Neural cell (in vitro differentiated cells): Measurements from ENCODE around the gene SLC25A45. TPM values are rescaled to one million over a fixed set of nuclear protein-coding genes. Genes with fewer than 3 reads are reported as not detected.

Source experiments
- H2AFZ ChIP-seq: fragments of 200-600, 300-800 bp; sonication (generic), shearing (Covaris generic); 2 replicates; pipeline ENCODE4 v1.6.0; 2014; ENCODE audit warnings: low read depth, mild to moderate bottlenecking, antibody characterized with exemption, low read length, moderate library complexity
- H3F3A ChIP-seq: fragments of 200-600 bp; shearing (Covaris generic); 2 replicates; pipeline ENCODE4 v1.6.1; 2016; ENCODE audit warnings: mild to moderate bottlenecking, moderate library complexity, mixed read lengths, antibody characterized with exemption, low read length; ENCODE audit not compliant: insufficient read depth, poor library complexity, severe bottlenecking
- H3K27ac ChIP-seq: fragments of 200-600, 300-800 bp; sonication (generic), shearing (Covaris generic); 2 replicates; pipeline ENCODE4 v1.5.1; 2014; ENCODE audit warnings: mild to moderate bottlenecking, low read length, moderate library complexity
- H3K27me3 ChIP-seq: fragments of 300-800, 200-600 bp; sonication (generic), shearing (Covaris generic); 2 replicates; pipeline ENCODE4 v1.6.0; 2014; ENCODE audit warnings: mild to moderate bottlenecking, low read depth, low read length, moderate library complexity; ENCODE audit not compliant: insufficient read depth
- H3K36me3 ChIP-seq: fragments of 300-800, 200-600 bp; sonication (generic), shearing (Covaris generic); 2 replicates; pipeline ENCODE4 v1.5.1; 2014; ENCODE audit warnings: mild to moderate bottlenecking, antibody characterized with exemption, low read length, moderate library complexity; ENCODE audit not compliant: insufficient read depth
- H3K4me2 ChIP-seq: fragments of 300-800, 200-600 bp; sonication (generic), shearing (Covaris generic); 2 replicates; pipeline ENCODE4 v1.6.0; 2014; ENCODE audit warnings: mild to moderate bottlenecking, low read length
- H3K4me3 ChIP-seq: fragments of 300-800, 200-600 bp; sonication (generic), shearing (Covaris generic); 2 replicates; pipeline ENCODE4 v1.5.1; 2014; ENCODE audit warnings: mild to moderate bottlenecking, low read length, moderate library complexity
- H3K79me2 ChIP-seq: fragments of 200-600 bp; shearing (Covaris generic); replicated peaks from 2 replicates; pipeline ENCODE4 v1.6.0; 2014; ENCODE audit warnings: mild to moderate bottlenecking, low read length, moderate library complexity; ENCODE audit not compliant: insufficient read depth
- H3K9ac ChIP-seq: fragments of 300-800, 200-600 bp; sonication (generic), shearing (Covaris generic); 2 replicates; pipeline ENCODE4 v1.6.1; 2016; ENCODE audit warnings: mild to moderate bottlenecking, low read length, mixed read lengths
- H3K9me2 ChIP-seq: fragments of 200-600 bp; shearing (Covaris generic); 2 replicates; pipeline ENCODE4 v1.6.1; 2016; ENCODE audit warnings: mild to moderate bottlenecking, low read length, mixed read lengths; ENCODE audit not compliant: insufficient read depth
- H3K9me3 ChIP-seq: fragments of 200-600, 300-800 bp; sonication (generic), shearing (Covaris generic); 2 replicates; pipeline ENCODE4 v1.6.1; 2016; ENCODE audit warnings: mild to moderate bottlenecking, mixed run types, low read length, moderate library complexity, mixed read lengths
- H4K20me1 ChIP-seq: fragments of 200-600 bp; shearing (Covaris generic); 2 replicates; pipeline ENCODE4 v1.6.1; 2016; ENCODE audit warnings: mild to moderate bottlenecking, mixed run types; ENCODE audit not compliant: insufficient read depth
- EP300 ChIP-seq: fragments of 450-650 bp; conservative IDR thresholded peaks from 2 replicates; pipeline ENCODE4 v1.6.1; 2014; ENCODE audit warnings: antibody characterized with exemption, mild to moderate bottlenecking, moderate library complexity; ENCODE audit not compliant: poor library complexity, severe bottlenecking
- EZH2 ChIP-seq: fragments of 200-600, 300-800 bp; shearing (Covaris generic), sonication (generic); IDR thresholded peaks from 2 replicates; pipeline ENCODE4 v1.6.1; 2014; ENCODE audit warnings: antibody characterized with exemption, low read length, borderline replicate concordance, mild to moderate bottlenecking; ENCODE audit not compliant: insufficient read depth, poor library complexity, severe bottlenecking
- POLR2AphosphoS5 ChIP-seq: IDR thresholded peaks from 2 replicates; pipeline ENCODE4 v1.6.1; 2012
- RAD21 ChIP-seq: fragments of 450-650 bp; conservative IDR thresholded peaks from 2 replicates; pipeline ENCODE4 v1.6.1; 2014; ENCODE audit warnings: antibody characterized with exemption, mild to moderate bottlenecking, moderate library complexity
- SMC3 ChIP-seq: fragments of 450-650 bp; conservative IDR thresholded peaks from 2 replicates; pipeline ENCODE4 v1.6.1; 2014; ENCODE audit warnings: antibody characterized with exemption, mild to moderate bottlenecking, moderate library complexity; ENCODE audit not compliant: poor library complexity
- TAF1 ChIP-seq: IDR thresholded peaks from 2 replicates; pipeline ENCODE4 v1.6.1; 2012; ENCODE audit warnings: low read depth
- polyA plus RNA-seq: library from polyadenylated mRNA; depleted of rRNA; stranded (reverse); fragments of >200 nt; gene quantifications from 2 replicates; pipeline ENCODE4 v1.2.3, GENCODE V29; 2014
- TF ChIP-seq, protein P1 (sequence below): IDR thresholded peaks from 2 replicates; pipeline ENCODE4 v1.6.1; 2012; ENCODE audit warnings: borderline replicate concordance

SLC25A45 gene
- polyA plus RNA-seq, 1 donor from 2014 or later: not detected

DNA sequence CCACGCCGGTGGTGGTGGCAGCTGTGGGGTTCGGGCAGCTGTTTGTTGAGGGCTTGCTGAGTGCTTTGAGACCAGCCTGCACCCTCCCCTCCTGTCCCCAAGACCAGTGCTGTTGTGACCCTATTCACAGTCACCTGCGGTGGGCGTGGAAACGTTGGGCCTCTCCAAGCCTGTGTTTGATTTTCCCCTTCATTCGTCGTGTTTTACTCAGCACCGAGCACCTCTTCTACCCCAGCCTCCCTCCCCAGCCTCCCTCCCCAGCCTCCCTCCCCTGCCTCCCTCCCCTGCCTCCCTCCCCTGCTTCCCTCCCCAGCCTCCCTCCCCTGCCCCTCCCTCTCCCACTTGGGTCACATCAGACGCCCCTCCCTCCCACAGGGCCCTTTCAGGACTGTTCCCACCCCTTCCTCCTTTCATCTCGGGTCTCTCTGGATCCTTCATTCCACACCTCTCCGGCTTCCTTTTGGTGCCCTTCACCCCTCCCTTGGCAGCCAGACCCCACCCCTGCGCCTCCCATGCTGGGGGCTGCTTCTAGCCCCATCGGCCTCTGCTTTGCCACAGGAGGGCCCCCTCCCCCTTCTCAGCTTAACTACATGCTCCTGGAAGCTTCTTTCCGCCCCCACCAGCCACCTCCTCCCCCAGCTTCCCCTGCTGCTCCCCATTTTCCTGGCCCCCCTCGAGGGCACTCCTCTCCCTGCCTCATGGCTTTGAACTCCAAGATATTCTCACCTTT is 18.8 kb upstream of the SLC25A45 start:
- no peak overlapping the region for H3K27ac ChIP-seq
- H3K9me2 ChIP-seq: no peaks in the 10 kb centered on the region
- no peaks in the 10 kb centered on the region for H3K9me3 ChIP-seq
- H3K4me3 ChIP-seq: no peak overlapping the region
- H2AFZ ChIP-seq: no peak overlapping the region
- no peaks in the 10 kb centered on the region for H3F3A ChIP-seq
- H3K79me2 ChIP-seq: no peaks in the 10 kb centered on the region
- H3K9ac ChIP-seq: no peak overlapping the region
- H4K20me1 ChIP-seq: no peaks in the 10 kb centered on the region
- H3K4me2 ChIP-seq: no peak overlapping the region
- no peaks in the 10 kb centered on the region for H3K27me3 ChIP-seq
- TF ChIP-seq, protein P1, sequence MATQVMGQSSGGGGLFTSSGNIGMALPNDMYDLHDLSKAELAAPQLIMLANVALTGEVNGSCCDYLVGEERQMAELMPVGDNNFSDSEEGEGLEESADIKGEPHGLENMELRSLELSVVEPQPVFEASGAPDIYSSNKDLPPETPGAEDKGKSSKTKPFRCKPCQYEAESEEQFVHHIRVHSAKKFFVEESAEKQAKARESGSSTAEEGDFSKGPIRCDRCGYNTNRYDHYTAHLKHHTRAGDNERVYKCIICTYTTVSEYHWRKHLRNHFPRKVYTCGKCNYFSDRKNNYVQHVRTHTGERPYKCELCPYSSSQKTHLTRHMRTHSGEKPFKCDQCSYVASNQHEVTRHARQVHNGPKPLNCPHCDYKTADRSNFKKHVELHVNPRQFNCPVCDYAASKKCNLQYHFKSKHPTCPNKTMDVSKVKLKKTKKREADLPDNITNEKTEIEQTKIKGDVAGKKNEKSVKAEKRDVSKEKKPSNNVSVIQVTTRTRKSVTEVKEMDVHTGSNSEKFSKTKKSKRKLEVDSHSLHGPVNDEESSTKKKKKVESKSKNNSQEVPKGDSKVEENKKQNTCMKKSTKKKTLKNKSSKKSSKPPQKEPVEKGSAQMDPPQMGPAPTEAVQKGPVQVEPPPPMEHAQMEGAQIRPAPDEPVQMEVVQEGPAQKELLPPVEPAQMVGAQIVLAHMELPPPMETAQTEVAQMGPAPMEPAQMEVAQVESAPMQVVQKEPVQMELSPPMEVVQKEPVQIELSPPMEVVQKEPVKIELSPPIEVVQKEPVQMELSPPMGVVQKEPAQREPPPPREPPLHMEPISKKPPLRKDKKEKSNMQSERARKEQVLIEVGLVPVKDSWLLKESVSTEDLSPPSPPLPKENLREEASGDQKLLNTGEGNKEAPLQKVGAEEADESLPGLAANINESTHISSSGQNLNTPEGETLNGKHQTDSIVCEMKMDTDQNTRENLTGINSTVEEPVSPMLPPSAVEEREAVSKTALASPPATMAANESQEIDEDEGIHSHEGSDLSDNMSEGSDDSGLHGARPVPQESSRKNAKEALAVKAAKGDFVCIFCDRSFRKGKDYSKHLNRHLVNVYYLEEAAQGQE: no peak
- TF ChIP-seq RAD21: no peak
- no peaks in the 10 kb centered on the region for H3K36me3 ChIP-seq

GRCh38 chr11:65400307-65401072 is 18.0 kb upstream of the SLC25A45 start:
- Histone ChIP-seq H3K27ac (no peak overlapping the region), H3K9me2 (no peaks in the 10 kb centered on the region), H3K9me3 (no peaks in the 10 kb centered on the region), H3K4me3 (no peak overlapping the region), H3K9ac (no peak overlapping the region), H3K79me2 (no peaks in the 10 kb centered on the region), H2AFZ (no peak overlapping the region), H3F3A (no peaks in the 10 kb centered on the region), H3K4me2 (no peak overlapping the region), H4K20me1 (no peaks in the 10 kb centered on the region), H3K36me3 (no peaks in the 10 kb centered on the region), H3K27me3 (no peaks in the 10 kb centered on the region)
- no peak for TF ChIP-seq SMC3
- no peak for TF ChIP-seq EP300
- TF ChIP-seq TAF1: no peak
- TF ChIP-seq EZH2: no peak
- no peak for TF ChIP-seq POLR2AphosphoS5
- TF ChIP-seq, protein P1: no peak
